ENCODE measurements around the gene CEP85L. TPM values are rescaled to one million over a fixed set of nuclear protein-coding genes. Genes with fewer than 3 reads are reported as not detected.

The CEP85L gene
- total RNA-seq, 1 donor from 2014 or later: 3.3 TPM

GRCh38 chr6:118511930-118512715 is 139.3 kb downstream of the CEP85L start:
- no peak for TF ChIP-seq CTCF (conservative IDR thresholded peaks at IDR 0.05; ENCODE audit: low read depth, low read length)
- H3K4me3 ChIP-seq (ENCODE audit: low read depth, low read length): no peak overlapping the region
- no peak for DNase-seq (ENCODE audit: low read depth)

GRCh38 chr6:118509009-118509617 is 142.3 kb downstream of the CEP85L start:
- no peak overlapping the region for H3K4me3 ChIP-seq (ENCODE audit: low read depth, low read length)
- TF ChIP-seq CTCF (conservative IDR thresholded peaks at IDR 0.05; ENCODE audit: low read depth, low read length): peak; percentile 84

GRCh38 chr6:118507636-118508035 is 143.8 kb downstream of the CEP85L start:
- no peak for TF ChIP-seq CTCF (conservative IDR thresholded peaks at IDR 0.05; ENCODE audit: low read depth, low read length)
- H3K4me3 ChIP-seq (ENCODE audit: low read depth, low read length): no peak overlapping the region
- no peak for DNase-seq (ENCODE audit: low read depth)

More at GRCh38 chr6:118509009-118509617, 142.3 kb downstream of the CEP85L start:
- DNase-seq (ENCODE audit: low read depth): no peak

GRCh38 chr6:118506071-118506638 is 145.2 kb downstream of the CEP85L start:
- H3K4me3 ChIP-seq (ENCODE audit: low read depth, low read length): no peak overlapping the region
- DNase-seq (ENCODE audit: low read depth): no peak
- TF ChIP-seq CTCF (conservative IDR thresholded peaks at IDR 0.05; ENCODE audit: low read depth, low read length): no peak

GRCh38 chr6:118505656-118506055 is 145.7 kb downstream of the CEP85L start:
- H3K4me3 ChIP-seq (ENCODE audit: low read depth, low read length): no peak overlapping the region
- TF ChIP-seq CTCF (conservative IDR thresholded peaks at IDR 0.05; ENCODE audit: low read depth, low read length): no peak
- no peak for DNase-seq (ENCODE audit: low read depth)

- no peak for TF ChIP-seq CTCF (conservative IDR thresholded peaks at IDR 0.05; ENCODE audit: low read depth, low read length)
- no peak for DNase-seq (ENCODE audit: low read depth)
Observed at GRCh38 chr6:118504611-118505010, 146.8 kb downstream of the CEP85L start.

More at GRCh38 chr6:118504611-118505010, 146.8 kb downstream of the CEP85L start:
- H3K4me3 ChIP-seq (ENCODE audit: low read depth, low read length): no peak overlapping the region

Data from epithelial cell of proximal tubule (primary cell).